Activated T-helper 9 cell treated with anti-CD3 and anti-CD28 coated beads, Interleukin-2, amount 50 U/mL, for 16 hours (primary cell): ENCODE measurements around the gene ALK.
"Not testable (repeated sequence)": the region's sequence is repeated elsewhere in the genome, so short reads cannot be mapped to it uniquely, and the experiment has no call there.

ENCODE experiments used
- DNase-seq: peaks from one replicate; pipeline ENCODE4 v3.0.0-alpha.2; 2020; ENCODE audit warnings: low read depth

ALK gene

DNA sequence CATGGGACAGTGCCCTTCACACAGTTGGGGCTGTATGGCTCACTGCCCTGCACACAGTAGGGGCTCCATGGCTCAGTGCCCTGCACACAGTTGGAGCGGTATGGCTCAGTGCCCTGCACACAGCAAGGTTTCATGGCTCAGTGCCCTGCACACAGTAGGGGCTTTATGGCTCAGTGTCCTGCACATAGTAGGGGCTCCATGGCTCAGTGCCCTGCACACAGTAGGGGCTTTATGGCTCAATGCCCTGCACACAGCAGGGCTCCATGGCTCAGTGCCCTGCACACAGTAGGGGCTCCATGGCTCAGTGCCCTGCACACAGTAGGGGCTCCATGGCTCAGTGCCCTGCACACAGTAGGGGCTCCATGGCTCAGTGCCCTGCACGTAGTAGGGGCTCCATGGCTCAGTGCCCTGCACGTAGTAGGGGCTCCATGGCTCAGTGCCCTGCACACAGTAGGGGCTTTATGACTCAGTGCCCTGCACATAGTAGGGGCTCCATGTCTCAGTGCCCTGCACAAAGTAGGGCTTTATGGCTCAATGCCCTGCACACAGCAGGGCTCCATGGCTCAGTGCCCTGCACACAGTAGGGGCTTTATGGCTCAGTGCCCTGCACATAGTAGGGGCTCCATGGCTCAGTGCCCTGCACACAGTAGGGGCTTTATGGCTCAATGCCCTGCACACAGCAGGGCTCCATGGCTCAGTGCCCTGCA is 676.2 kb downstream of the ALK start:
- not testable (repeated sequence) for DNase-seq

DNA sequence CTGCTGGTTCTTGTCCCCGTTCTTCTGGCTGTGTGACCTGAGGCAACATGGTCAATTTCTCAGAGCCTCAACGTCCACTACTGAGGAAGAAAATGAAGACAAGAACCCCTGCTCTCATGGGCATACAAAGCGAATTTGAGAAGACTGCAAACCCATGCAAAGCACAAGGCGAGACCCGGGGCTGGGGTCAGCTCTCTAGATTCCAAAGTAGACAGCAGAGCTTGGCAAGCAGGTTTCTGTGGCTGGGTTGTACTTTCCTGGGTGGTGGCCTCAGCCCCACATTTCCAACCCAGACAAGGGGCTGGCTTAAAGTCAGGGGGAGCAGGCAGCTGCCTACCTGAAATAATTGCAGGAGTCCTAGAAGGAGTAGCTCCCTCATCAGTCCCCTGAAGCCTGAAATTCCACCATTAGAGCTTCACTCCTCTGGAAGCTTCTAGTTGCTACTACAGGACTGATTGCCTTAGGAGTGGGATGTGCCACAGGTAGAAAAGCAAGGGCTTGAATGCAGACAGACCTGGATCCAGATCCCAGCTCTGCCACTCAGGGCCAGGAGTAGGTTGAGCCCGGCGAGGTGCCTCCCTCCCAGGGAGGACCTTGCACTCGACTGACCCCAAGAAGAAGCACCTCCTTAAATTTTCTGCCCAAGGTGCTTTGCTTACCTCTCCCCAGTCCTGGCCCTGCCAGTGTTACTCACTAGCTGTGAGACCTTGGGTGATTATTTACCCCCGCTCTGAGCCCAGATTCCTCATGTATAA is 678.6 kb downstream of the ALK start:
- no peak for DNase-seq

DNA sequence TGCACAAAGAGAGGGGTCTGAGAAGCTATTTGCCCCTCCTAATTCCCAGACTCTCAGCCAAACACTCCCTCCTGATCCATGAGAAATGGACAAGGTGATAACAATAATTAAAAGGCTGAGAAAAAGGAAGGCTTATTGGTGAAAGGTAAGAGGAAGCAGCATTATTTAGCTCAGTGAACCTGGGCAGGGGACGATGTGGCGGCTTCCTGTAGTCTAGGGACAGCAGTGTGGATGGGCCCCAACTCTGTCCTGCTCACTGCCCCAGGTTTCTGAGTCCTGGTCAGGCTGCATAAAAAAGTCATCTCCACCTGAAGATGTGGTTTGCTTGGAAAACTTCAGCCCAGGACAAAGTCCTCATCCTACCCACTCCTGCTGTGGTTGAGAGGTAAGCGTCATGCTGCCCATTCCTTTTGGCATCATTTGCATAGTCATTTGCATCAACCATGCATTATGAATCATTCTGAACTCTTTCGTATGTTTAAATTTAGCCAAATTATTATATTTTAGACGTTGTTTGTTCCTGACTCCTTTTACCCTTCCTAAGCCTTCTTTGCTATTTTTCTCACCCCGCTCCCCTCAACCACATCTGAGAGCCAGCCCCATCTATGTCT is 679.3 kb downstream of the ALK start:
- DNase-seq = no peak

GRCh38 chr2:29241341-29241740 is 680.0 kb downstream of the ALK start:
- no peak for DNase-seq

- no peak for DNase-seq
Observed at GRCh38 chr2:29240601-29241000, 680.8 kb downstream of the ALK start.

- no peak for DNase-seq
Observed at GRCh38 chr2:29239209-29239960, 682.0 kb downstream of the ALK start.

GRCh38 chr2:29238497-29238896 is 682.9 kb downstream of the ALK start:
- no peak for DNase-seq

DNA sequence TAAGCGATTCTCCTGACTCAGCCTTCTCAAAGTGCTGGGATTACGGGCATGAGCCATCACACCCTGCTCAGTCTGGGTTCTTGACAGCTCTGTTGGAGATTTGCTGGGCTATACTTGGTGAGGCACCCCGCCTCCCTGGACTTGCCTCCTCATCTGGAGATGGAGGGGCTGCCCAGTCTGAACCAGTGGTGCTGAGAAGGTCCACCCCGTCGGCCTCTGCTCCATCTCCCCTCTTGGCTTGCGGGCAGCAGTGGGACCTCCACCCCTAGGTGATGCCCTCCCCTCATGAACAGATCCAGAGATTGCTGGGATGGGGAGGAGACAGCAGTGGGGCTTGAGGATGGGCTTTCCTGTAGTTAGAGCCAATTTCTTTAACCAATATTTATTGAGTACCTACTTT is 685.3 kb downstream of the ALK start:
- no peak for DNase-seq

GRCh38 chr2:29235411-29235810 is 686.0 kb downstream of the ALK start:
- DNase-seq = no peak

DNA sequence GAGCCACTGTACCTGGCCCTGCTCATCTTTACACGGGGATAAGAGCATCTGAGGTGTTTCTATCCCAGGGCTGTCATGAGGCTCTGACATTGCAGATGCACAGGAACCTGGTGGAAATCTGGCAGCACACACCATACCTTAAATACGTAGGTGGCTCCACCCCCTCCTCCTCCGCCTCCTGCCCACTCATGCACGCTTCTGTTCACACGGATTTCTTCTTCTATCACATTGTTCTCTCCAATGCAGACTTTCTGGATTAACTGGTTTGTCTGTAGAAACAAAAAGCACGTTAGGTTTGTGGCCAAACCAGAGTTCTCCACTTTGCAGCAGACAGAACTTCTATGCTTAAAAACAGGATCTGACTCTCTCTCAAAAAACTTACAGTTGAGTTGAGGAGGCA is 688.0 kb downstream of the ALK start:
- DNase-seq = no peak

- no peak for DNase-seq
Observed at GRCh38 chr2:29232041-29232440, 689.3 kb downstream of the ALK start.

DNA sequence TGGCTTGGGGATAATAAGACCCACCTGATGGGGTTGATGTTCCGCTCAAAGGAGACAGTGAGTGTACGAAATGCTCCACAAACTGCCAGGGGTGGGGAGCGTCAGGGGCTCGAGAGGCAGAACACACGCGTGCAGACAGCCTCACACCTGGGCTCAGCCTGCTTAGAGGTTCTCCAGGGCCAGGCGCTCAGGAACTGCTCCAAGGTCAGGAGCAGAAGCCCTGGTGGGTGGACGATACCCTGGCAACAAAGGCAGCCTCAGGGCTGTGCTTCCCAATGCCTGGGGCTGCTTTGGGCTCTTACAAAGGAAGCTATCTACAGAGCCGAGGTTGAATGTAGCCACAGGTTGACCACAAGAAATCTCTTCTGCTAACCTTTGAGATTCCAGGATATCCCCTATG is 691.7 kb downstream of the ALK start:
- no peak for DNase-seq

DNA sequence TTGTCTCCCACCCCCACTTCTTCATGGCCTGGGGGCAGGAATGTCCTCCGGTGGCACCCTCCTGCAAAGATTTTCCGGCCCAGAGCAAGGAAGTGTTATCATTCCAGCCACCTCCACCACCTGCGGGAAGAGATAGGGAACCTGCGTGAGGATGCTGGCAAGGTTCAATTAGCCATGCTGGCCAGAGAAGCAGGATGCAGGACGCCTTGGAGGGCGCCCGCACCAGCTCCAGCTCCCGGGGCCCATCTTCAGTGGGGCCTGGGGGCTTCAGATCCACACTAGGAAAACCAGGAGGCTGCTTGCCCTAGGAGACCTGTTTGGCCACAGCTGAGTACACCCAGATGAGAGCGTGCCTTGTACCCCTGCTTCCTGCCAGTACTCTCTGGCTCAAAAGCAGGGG is 692.4 kb downstream of the ALK start:
- DNase-seq = no peak

DNA sequence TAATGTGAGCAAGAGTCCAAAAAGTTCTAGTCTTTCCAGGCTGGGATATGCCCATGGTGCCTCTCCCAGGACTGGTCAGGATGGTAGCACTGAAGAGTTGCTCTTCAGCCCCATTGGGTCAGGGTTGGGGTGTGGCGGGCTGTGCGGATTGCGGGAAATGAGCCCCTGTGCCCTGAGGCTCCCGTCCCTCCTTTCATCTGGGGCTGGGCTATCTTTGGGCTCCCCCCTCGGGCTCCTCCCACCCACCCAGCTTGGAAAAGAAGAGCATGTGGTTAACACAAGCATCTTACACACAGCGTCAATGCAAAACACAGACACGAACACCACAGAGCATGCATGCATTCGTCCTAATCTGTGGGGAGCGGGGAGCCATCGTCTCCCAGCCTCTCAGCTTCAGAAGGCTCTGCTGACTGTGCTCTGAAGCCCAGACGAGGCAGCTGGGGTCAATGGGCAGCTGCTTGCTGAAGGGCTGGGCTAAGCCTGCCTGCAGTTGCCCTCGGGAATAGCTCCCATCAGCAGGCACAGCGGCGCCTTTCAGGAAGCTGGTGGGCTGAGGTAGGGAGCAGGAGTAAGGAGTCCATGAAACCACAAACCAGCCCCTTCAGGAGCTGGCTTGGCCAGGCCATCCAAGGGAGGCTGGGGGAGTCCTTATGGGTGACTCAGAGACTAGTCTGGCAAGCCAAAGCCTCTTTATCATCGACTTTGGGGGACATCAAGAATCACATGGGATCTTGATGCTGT is 693.3 kb downstream of the ALK start:
- DNase-seq = no peak

GRCh38 chr2:29226808-29227207 is 694.6 kb downstream of the ALK start:
- no peak for DNase-seq

- DNase-seq = no peak
Observed at GRCh38 chr2:29226375-29226774, 695.0 kb downstream of the ALK start.

DNA sequence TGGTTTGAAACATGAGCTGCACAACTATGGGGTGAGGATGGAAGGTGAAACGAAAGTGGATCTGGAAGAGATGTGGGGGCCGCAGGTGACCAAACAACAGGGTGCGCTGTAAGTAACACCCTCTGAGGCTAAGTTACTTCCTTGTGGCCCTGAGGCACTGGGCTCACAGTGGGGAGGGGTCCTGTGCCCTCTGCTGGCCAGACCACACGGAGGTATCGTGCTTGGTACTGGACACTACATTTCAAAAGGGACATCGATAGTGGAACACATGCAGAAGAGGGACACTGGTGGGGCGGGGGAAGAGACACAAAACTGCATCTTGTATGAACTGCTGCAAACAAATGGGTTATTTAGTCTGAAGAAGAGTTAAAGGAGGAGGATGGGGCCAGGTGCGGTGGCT is 695.6 kb downstream of the ALK start:
- DNase-seq = no peak

- DNase-seq = no peak
Observed at GRCh38 chr2:29224693-29225551, 696.5 kb downstream of the ALK start.

GRCh38 chr2:29223851-29224692 is 697.3 kb downstream of the ALK start:
- DNase-seq = no peak

GRCh38 chr2:29223257-29223656 is 698.1 kb downstream of the ALK start:
- no peak for DNase-seq
